Right atrium auricular region (tissue), 2 donors: ENCODE results near the gene WDFY2. TPM values are rescaled to one million over a fixed set of nuclear protein-coding genes. Genes with fewer than 3 reads are reported as not detected.

Experiments
- DNase-seq: peaks from one replicate; pipeline ENCODE4 v3.0.0-alpha.2; 2019; ENCODE audit warnings: low spot score
- H3K27ac ChIP-seq, 2 donors: fragments of 200-600 bp; sonication (generic); 1 replicate in 1 of 2; 2 replicates in 1 of 2; pipeline ENCODE4 v1.5.1; 2016 to 2019
- H3K27me3 ChIP-seq, 2 donors: fragments of 200-600 bp; sonication (generic); one replicate each; pipeline versions ENCODE4 v1.5.1 to v1.6.0; 2017 to 2019
- H3K36me3 ChIP-seq: fragments of 200-600 bp; sonication (generic); one replicate; pipeline ENCODE4 v1.5.1; 2016
- H3K4me1 ChIP-seq, 2 donors: fragments of 200-600 bp; sonication (generic); one replicate each; pipeline versions ENCODE4 v1.5.1 to v1.6.0; 2017 to 2019
- H3K4me3 ChIP-seq, 2 donors: fragments of 200-600 bp; sonication (generic); 1 replicate in 1 of 2; 2 replicates in 1 of 2; pipeline ENCODE4 v1.5.1; 2017 to 2019; ENCODE audit warnings: mild to moderate bottlenecking in 1 of 2, moderate library complexity in 1 of 2
- H3K9me3 ChIP-seq, 2 donors: fragments of 200-600 bp; sonication (generic); one replicate each; pipeline ENCODE4 v1.5.1; 2019
- CTCF ChIP-seq, 2 donors: fragments of 200-600 bp; sonication (generic); IDR thresholded peaks; one replicate each; pipeline ENCODE4 v1.5.1; 2019; ENCODE audit warnings: antibody characterized with exemption in 2 of 2
- total RNA-seq, 2 donors: library from RNA; depleted of rRNA; stranded (reverse); fragments of >200 nt; gene quantifications; one replicate each; pipeline ENCODE4 v1.1.0, GENCODE V29; 2016

Gene WDFY2
- total RNA-seq, 2 donors from 2014 or later: 2.3 to 3.8 TPM

GRCh38 chr13:51773515-51773914 lies 189.3 kb downstream of the WDFY2 start:
- H3K27ac ChIP-seq: no peak overlapping the region
- TF ChIP-seq CTCF (IDR thresholded peaks at IDR 0.05): no peak
- H3K27me3 ChIP-seq: no peaks in the 10 kb centered on the region
- peaks cover 0 to 35% of the 10 kb centered on the region in 2 donors for H3K4me1 ChIP-seq
- H3K36me3 ChIP-seq: no peaks in the 10 kb centered on the region
- DNase-seq: peak; percentile 51
- H3K4me3 ChIP-seq: no peak overlapping the region
- no peaks in the 10 kb centered on the region for H3K9me3 ChIP-seq

- no peak for DNase-seq
- H3K27me3 ChIP-seq: no peaks in the 10 kb centered on the region
- peaks cover 0 to 9% of the 10 kb centered on the region in 2 donors for H3K4me1 ChIP-seq
- H3K9me3 ChIP-seq: no peaks in the 10 kb centered on the region
- no peaks in the 10 kb centered on the region for H3K36me3 ChIP-seq
- no peak overlapping the region for H3K4me3 ChIP-seq
- H3K27ac ChIP-seq: no peak overlapping the region
- no peak for TF ChIP-seq CTCF (IDR thresholded peaks at IDR 0.05)
Observed at GRCh38 chr13:51776179-51776578, 191.9 kb downstream of the WDFY2 start.

- no peaks in the 10 kb centered on the region for H3K9me3 ChIP-seq
- no peaks in the 10 kb centered on the region for H3K4me1 ChIP-seq
- H3K36me3 ChIP-seq: no peaks in the 10 kb centered on the region
- no peak overlapping the region for H3K4me3 ChIP-seq
- H3K27ac ChIP-seq: no peak overlapping the region
- no peaks in the 10 kb centered on the region for H3K27me3 ChIP-seq
- no peak for DNase-seq
- no peak for TF ChIP-seq CTCF (IDR thresholded peaks at IDR 0.05)
Observed at GRCh38 chr13:51777921-51778320, 193.7 kb downstream of the WDFY2 start.

- Histone ChIP-seq H3K4me1 (no peaks in the 10 kb centered on the region), H3K27ac (no peak overlapping the region), H3K27me3 (no peaks in the 10 kb centered on the region), H3K36me3 (no peaks in the 10 kb centered on the region), H3K9me3 (no peaks in the 10 kb centered on the region), H3K4me3 (no peak overlapping the region)
- no peak for DNase-seq
- TF ChIP-seq CTCF (IDR thresholded peaks at IDR 0.05): no peak
Observed at GRCh38 chr13:51778392-51778791, 194.1 kb downstream of the WDFY2 start.

GRCh38 chr13:51780099-51780498 lies 195.8 kb downstream of the WDFY2 start:
- DNase-seq: no peak
- TF ChIP-seq CTCF (IDR thresholded peaks at IDR 0.05): no peak
- no peaks in the 10 kb centered on the region for H3K36me3 ChIP-seq
- no peaks in the 10 kb centered on the region for H3K9me3 ChIP-seq
- no peak overlapping the region for H3K4me3 ChIP-seq
- no peak overlapping the region for H3K27ac ChIP-seq
- H3K4me1 ChIP-seq: no peaks in the 10 kb centered on the region
- no peaks in the 10 kb centered on the region for H3K27me3 ChIP-seq

GRCh38 chr13:51781246-51782022 lies 197.2 kb downstream of the WDFY2 start:
- TF ChIP-seq CTCF (IDR thresholded peaks at IDR 0.05): peak in 1 of 2 donors; percentile 39
- no peaks in the 10 kb centered on the region for H3K27me3 ChIP-seq
- H3K4me3 ChIP-seq: no peak overlapping the region
- H3K27ac ChIP-seq: no peak overlapping the region
- no peaks in the 10 kb centered on the region for H3K9me3 ChIP-seq
- H3K36me3 ChIP-seq: no peaks in the 10 kb centered on the region
- peaks cover 0 to 11% of the 10 kb centered on the region in 2 donors for H3K4me1 ChIP-seq
- no peak for DNase-seq
